Measurements from ENCODE around the gene BAK1. TPM values are rescaled to one million over a fixed set of nuclear protein-coding genes. Genes with fewer than 3 reads are reported as not detected.
A peak's percentile ranks its signal among the peaks of the same experiment; 100 is the strongest.

Gene BAK1
- total RNA-seq, 1 donor from 2014 or later, result 18.6 TPM

DNA sequence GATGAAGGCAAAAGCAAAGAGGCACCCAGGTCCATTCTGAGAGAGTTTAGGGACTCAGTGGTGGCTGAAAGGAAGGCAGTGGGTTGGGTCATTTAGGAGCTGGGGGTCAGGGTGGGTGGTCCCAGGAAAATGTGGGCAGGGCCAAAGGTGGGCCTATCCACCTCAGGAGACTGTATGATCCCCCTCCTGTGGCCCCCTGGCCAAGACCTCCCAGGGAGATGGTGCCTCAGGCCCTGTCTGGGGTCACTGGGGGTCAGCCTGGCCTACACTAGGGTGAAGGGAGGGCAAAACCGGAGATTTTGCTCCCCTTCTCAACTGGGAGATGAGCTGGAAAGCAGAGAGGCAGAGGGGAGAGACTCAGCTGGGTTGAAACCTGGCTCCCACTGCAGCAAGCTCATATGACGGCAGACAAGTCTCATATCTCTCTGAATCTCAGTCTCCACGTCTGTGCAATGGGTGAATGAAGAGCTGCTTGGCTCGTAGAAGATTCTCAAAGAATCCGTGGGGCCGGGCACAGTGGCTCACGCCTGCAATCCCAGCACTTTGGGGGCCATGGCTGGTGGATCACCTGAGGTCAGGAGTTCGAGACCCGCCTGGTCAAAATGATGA lies 11.5 kb upstream of the BAK1 start:
- no peak overlapping the region for H3K4me3 ChIP-seq (ENCODE audit: low read depth, low read length)
- no peak for DNase-seq (ENCODE audit: low read depth)
- TF ChIP-seq, protein P1, sequence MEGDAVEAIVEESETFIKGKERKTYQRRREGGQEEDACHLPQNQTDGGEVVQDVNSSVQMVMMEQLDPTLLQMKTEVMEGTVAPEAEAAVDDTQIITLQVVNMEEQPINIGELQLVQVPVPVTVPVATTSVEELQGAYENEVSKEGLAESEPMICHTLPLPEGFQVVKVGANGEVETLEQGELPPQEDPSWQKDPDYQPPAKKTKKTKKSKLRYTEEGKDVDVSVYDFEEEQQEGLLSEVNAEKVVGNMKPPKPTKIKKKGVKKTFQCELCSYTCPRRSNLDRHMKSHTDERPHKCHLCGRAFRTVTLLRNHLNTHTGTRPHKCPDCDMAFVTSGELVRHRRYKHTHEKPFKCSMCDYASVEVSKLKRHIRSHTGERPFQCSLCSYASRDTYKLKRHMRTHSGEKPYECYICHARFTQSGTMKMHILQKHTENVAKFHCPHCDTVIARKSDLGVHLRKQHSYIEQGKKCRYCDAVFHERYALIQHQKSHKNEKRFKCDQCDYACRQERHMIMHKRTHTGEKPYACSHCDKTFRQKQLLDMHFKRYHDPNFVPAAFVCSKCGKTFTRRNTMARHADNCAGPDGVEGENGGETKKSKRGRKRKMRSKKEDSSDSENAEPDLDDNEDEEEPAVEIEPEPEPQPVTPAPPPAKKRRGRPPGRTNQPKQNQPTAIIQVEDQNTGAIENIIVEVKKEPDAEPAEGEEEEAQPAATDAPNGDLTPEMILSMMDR (conservative IDR thresholded peaks at IDR 0.05; ENCODE audit: low read depth, low read length), result no peak

DNA sequence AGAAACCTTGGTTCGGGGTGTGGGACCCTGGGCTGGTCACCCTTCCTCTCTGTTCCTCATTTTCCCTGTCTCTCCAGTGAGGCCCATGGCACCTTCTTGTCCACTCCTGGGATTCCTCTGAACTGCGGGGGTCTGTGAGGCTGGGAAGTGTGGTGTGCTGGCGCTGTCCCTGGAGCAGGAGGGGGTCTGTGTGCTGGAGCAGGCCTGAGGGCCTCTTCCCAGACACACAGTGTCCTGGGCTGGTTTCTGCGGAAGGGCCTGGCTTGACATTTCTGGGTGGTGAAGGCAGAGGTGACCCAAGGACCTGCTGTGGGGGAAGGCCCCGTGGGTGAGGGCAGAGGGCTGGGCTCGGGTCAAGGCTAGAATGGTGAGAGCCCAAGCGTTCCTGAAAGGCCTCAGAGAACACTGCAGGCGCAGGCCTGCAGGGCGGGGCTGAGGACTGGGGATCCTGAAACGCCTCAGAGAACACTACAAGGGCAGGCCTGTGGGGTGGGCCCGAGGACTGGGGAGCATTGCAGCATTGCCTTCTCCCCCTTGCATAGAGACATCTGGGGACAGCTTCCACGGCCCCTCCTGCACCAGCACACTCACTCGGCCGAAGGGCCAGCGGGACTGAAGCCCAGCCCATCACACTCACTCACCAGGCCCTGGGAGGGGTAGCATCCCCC lies 10.6 kb upstream of the BAK1 start:
- H3K4me3 ChIP-seq (ENCODE audit: low read depth, low read length), result no peak overlapping the region
- TF ChIP-seq, protein P1 (conservative IDR thresholded peaks at IDR 0.05; ENCODE audit: low read depth, low read length), result no peak
- DNase-seq (ENCODE audit: low read depth), result no peak

DNA sequence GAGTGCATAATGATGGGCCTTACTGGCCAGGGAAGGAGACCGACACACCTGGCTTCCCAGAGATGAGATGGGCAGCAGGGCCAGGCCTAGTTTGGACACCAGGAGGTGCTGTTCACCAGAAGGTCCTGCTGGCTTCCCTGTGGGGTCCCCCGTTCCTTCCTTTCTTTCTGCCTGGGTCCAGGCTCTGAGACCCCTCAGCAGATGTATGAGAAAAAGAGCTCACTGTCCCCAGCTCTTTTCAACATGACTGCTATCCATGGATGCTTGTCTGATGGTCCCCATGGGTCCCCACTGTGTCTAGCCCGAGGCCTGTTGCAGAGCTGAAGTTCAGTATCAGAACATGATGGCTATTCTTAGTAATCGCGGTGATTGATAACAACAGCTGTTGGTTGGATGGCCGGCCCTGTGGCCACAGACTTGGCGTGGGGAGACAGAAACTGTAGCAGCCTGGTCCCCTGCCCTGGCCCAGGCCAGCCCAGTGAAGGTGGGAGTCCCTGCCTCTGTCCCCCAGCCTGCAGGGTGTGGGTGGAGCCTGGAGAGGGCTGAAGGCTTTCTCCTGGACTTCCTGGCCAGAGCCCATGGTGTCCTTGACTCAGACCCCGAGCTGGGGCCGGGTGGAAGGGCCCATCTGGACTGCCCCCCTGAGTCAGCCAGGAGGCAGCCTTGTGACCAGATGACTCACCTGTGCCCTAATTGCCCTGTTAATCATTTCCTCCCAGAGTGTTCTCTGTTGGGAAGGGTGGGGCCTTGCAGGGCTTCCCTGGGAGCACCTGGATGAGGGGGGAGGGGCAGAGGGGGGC lies 9.9 kb upstream of the BAK1 start:
- DNase-seq (ENCODE audit: low read depth), result peak; percentile 81
- no peak overlapping the region for H3K4me3 ChIP-seq (ENCODE audit: low read depth, low read length)
- TF ChIP-seq, protein P1 (conservative IDR thresholded peaks at IDR 0.05; ENCODE audit: low read depth, low read length), result peak; percentile 93

DNA sequence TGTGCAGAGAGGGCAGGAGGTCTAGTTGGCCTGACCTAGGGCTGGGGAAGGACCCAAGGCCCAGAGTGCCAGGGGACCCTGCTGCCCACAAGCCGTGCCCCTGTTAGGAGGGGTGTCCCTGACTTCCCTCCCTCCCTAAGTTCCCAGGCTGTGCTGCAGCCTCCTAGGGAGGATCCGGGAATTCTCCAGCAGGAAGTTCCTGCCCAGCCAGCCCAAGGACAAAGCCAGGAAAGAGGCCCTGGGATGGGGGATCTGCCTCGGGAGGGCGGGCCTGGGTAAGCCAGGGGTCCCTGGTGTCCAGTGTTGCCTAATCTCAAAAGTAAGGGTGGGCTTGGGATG lies 9.3 kb upstream of the BAK1 start:
- TF ChIP-seq, protein P1 (conservative IDR thresholded peaks at IDR 0.05; ENCODE audit: low read depth, low read length), result no peak
- no peak overlapping the region for H3K4me3 ChIP-seq (ENCODE audit: low read depth, low read length)
- no peak for DNase-seq (ENCODE audit: low read depth)

DNA sequence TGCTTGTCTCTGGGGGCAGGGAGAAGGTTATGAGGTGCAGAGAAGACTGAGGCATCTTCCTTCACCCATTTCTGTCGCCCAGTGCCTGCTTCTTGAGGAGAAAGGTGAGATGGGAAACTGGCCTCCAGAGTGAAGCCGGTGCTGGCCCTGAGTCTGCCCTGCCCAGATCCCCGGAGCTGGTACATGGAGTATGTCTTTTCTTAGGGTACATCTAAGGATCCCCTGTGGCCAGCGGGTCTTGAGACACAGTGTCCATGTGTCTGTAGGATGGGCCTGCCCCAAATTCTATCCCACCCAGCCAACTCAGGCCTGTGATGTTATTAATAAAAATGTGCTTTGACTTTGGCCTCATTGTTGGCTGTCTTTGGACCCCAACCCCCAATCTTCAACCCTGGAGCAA lies 8.8 kb upstream of the BAK1 start:
- TF ChIP-seq, protein P1 (conservative IDR thresholded peaks at IDR 0.05; ENCODE audit: low read depth, low read length), result no peak
- DNase-seq (ENCODE audit: low read depth), result no peak
- H3K4me3 ChIP-seq (ENCODE audit: low read depth, low read length), result no peak overlapping the region

DNA sequence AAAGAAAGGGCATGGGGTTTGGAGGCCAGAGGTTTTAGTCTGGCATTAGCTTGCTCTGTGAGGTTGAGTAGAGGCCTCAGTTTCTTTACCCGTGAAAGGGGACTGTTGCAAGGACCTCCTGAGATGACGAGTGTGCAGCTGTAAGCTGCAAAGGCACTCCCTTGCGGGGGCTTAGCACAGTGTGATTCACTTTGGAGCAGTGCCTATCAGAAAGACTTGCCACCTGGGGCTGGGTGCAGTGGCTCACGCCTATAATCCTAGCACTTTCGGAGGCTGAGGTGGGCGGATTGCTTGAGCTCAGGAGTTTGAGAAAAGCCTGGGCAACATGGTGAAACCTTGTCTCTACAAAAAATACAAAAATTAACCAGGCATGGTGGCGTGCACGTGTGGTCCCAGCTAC lies 7.5 kb upstream of the BAK1 start:
- TF ChIP-seq, protein P1 (conservative IDR thresholded peaks at IDR 0.05; ENCODE audit: low read depth, low read length), result no peak
- no peak for DNase-seq (ENCODE audit: low read depth)
- no peak overlapping the region for H3K4me3 ChIP-seq (ENCODE audit: low read depth, low read length)

All from epithelial cell of proximal tubule (primary cell).